ENCODE measurements around the gene COG1.

Gene COG1

GRCh38 chr17:73158133-73158532, 34.7 kb upstream of the COG1 start:
- CTCF ChIA-PET, result interaction anchor here (4.1 to 7.1 kb wide), 2 partner anchors 172 to 432 kb away, joined by 38 to 92 read pairs; no protein-coding TSS in a partner anchor
- Mint-ChIP-seq H3K27me3 (peaks cover 69% of the 10 kb centered on the region), H3K9me3 (no peaks in the 10 kb centered on the region), H3K36me3 (no peaks in the 10 kb centered on the region), H3K4me3 (no peak overlapping the region), H3K27ac (no peak overlapping the region), H3K4me1 (no peaks in the 10 kb centered on the region)
- DNase-seq, result no peak

- CTCF ChIA-PET, result interaction anchor here (0.9 to 7.1 kb wide), 2 partner anchors 175 to 435 kb away, joined by 3 to 92 read pairs; no protein-coding TSS in a partner anchor
- no peak for DNase-seq
- H3K4me3 Mint-ChIP-seq, result no peak overlapping the region
- no peaks in the 10 kb centered on the region for H3K9me3 Mint-ChIP-seq
- H3K36me3 Mint-ChIP-seq, result no peaks in the 10 kb centered on the region
- H3K27ac Mint-ChIP-seq, result no peak overlapping the region
- peaks cover 90% of the 10 kb centered on the region for H3K27me3 Mint-ChIP-seq
- H3K4me1 Mint-ChIP-seq, result peaks cover 20% of the 10 kb centered on the region
These were observed 31.8 kb upstream of the COG1 start for GRCh38 chr17:73160980-73161630.

- DNase-seq, result no peak
- H3K4me3 Mint-ChIP-seq, result no peak overlapping the region
- no peak overlapping the region for H3K27ac Mint-ChIP-seq
- no peaks in the 10 kb centered on the region for H3K9me3 Mint-ChIP-seq
- H3K4me1 Mint-ChIP-seq, result peaks cover 35% of the 10 kb centered on the region
- CTCF ChIA-PET, result interaction anchor here (3.1 kb wide), 1 partner anchor 437 kb away, joined by 14 read pairs; no protein-coding TSS in a partner anchor
- peaks cover 93% of the 10 kb centered on the region for H3K27me3 Mint-ChIP-seq
- H3K36me3 Mint-ChIP-seq, result no peaks in the 10 kb centered on the region
These were observed 29.8 kb upstream of the COG1 start for GRCh38 chr17:73163043-73163442.

DNA sequence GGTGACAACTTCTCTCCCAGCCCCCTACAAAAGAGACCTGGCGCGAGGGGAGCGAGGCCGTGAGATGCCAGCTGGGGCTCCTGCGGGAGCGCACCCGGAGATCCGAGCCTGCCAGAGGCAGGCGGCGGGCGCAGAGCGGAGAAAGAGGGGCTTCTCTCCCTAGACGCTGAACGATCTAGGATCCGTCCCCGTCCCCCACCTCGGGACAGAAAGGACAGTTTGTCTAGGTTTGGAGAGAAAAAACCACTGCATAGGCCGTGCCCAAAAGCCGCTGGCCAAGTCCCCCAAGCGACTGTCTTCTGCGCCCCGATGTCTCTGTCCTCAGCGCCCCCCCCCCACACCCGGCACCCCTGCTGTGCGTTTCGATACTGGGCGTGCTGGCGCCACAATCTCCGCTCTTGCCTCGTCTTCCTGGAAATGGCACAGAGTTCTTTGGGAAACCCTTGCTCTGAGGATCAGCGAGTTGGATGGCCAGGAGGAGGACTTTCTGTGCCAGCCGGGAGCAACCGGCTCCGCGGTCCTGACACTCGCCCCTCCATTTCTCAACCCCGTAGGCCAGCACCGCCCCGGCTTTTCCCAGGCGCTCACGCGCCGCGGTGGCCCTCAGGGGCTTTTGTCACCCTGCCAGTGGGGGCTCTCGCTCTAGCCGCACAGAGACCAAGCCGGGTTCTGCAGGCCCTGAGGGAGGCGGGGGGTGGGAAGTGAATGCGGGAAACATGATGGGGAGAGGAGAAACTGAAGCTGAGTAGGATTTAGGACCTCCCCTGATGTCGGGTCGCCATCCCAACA, 27.0 kb upstream of the COG1 start:
- H3K27ac Mint-ChIP-seq, result no peak overlapping the region
- DNase-seq, result no peak

DNA sequence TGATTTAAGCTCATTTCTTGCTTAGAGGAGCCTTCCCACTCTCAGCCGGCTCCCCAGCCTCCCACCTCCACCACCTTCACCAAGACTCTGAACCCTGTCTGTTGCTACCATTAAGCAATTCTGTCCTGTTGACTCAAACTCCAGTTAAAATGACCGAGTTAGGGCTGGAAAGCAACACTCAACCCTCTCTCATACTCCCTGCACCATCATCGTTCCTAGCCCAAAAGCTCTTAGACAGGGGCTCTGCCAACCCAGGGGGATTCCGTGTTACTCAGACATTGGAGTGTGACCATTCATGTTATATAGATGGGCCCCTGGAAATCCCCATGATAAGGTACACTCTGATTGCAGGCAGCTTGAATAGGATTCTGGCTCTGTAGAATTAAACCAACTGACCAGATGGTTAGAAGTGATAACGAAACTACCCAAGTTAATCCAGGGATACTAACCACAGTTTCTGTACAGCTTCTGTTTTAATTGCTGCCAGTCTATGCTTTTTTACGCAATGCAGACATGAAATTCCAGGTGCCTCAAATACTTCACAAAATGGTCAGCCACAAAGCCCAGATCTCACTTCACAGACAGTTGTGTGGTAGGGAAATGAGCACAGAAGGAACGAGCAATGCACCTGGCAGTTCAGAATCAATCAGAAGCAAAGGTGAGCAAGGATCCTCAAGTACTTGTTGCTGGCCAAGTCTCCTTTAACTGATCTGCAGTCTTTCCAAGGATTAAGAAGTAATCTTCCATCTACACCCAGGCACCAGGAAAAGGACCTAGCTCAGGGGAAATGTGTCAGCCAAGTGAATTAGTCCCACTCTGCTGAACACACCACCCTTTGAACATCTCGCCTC, 25.9 kb upstream of the COG1 start:
- Mint-ChIP-seq H3K27ac (no peak overlapping the region), H3K27me3 (peaks cover 84% of the 10 kb centered on the region), H3K36me3 (no peaks in the 10 kb centered on the region), H3K4me3 (peak overlapping the region; percentile 17), H3K9me3 (no peaks in the 10 kb centered on the region), H3K4me1 (peaks cover 42% of the 10 kb centered on the region)
- DNase-seq, result no peak
- CTCF ChIA-PET, result interaction anchor here (0.6 to 1.7 kb wide), 5 partner anchors 11 to 447 kb away, joined by 3 to 7 read pairs (median 3); a partner anchor contains a TSS

More for the DNA sequence above, 27.0 kb upstream of the COG1 start:
- Mint-ChIP-seq H3K27me3 (peaks cover 96% of the 10 kb centered on the region), H3K9me3 (no peaks in the 10 kb centered on the region), H3K4me1 (peaks cover 35% of the 10 kb centered on the region), H3K4me3 (peak overlapping the region; percentile 27), H3K36me3 (no peaks in the 10 kb centered on the region)
- CTCF ChIA-PET, result interaction anchor here (0.6 to 2.2 kb wide), 7 partner anchors 9 to 446 kb away, joined by 3 to 9 read pairs (median 5); no protein-coding TSS in a partner anchor

- CTCF ChIA-PET, result interaction anchor here (0.6 to 1.2 kb wide), 3 partner anchors 22 to 629 kb away, joined by 3 to 4 read pairs (median 3); no protein-coding TSS in a partner anchor
- H3K4me3 Mint-ChIP-seq, result no peak overlapping the region
- DNase-seq, result no peak
- H3K27me3 Mint-ChIP-seq, result peaks cover 67% of the 10 kb centered on the region
- H3K27ac Mint-ChIP-seq, result no peak overlapping the region
- no peaks in the 10 kb centered on the region for H3K9me3 Mint-ChIP-seq
- no peaks in the 10 kb centered on the region for H3K36me3 Mint-ChIP-seq
- H3K4me1 Mint-ChIP-seq, result peaks cover 48% of the 10 kb centered on the region
These were observed 24.2 kb upstream of the COG1 start for GRCh38 chr17:73168667-73169066.

GRCh38 chr17:73170324-73170723, 22.5 kb upstream of the COG1 start:
- Mint-ChIP-seq H3K9me3 (no peaks in the 10 kb centered on the region), H3K27ac (no peak overlapping the region)
- CTCF ChIA-PET, result no interaction called here

GRCh38 chr17:73172252-73172651, 20.6 kb upstream of the COG1 start:
- H3K4me1 Mint-ChIP-seq, result peaks cover 17% of the 10 kb centered on the region
- CTCF ChIA-PET, result no interaction called here
- peak overlapping the region; percentile 8 for H3K27ac Mint-ChIP-seq
- no peak overlapping the region for H3K4me3 Mint-ChIP-seq
- H3K36me3 Mint-ChIP-seq, result no peaks in the 10 kb centered on the region
- no peak for DNase-seq
- no peaks in the 10 kb centered on the region for H3K9me3 Mint-ChIP-seq
- peaks cover 31% of the 10 kb centered on the region for H3K27me3 Mint-ChIP-seq

More at GRCh38 chr17:73170324-73170723, 22.5 kb upstream of the COG1 start:
- no peaks in the 10 kb centered on the region for H3K36me3 Mint-ChIP-seq
- peaks cover 50% of the 10 kb centered on the region for H3K27me3 Mint-ChIP-seq
- DNase-seq, result no peak
- peaks cover 36% of the 10 kb centered on the region for H3K4me1 Mint-ChIP-seq
- no peak overlapping the region for H3K4me3 Mint-ChIP-seq

DNA sequence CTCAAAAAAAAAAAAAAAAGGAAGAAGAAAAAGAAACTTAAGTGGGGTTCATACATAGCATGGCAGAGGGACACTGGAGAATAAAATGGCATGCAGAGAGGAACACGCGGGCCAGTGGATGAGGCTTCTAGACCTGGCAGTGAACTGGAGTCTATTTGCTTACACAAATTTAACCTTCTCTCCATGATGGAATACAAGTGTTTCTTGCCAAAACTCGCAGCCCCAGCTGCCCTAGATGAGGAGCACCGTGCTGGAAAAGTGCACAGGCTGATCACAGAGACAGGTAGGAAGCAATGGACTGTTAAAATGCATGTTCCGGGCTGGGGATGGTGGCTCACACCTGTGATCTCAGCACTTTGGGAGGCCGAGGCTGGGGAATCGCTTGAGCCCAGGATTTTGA, 18.7 kb upstream of the COG1 start:
- Mint-ChIP-seq H3K9me3 (no peaks in the 10 kb centered on the region), H3K4me1 (peaks cover 13% of the 10 kb centered on the region), H3K27ac (no peak overlapping the region), H3K36me3 (no peaks in the 10 kb centered on the region), H3K27me3 (peaks cover 12% of the 10 kb centered on the region), H3K4me3 (no peak overlapping the region)
- CTCF ChIA-PET, result interaction anchor here (1.7 kb wide), 1 partner anchor 18 kb away, joined by 3 read pairs; no protein-coding TSS in a partner anchor
- no peak for DNase-seq

- H3K9me3 Mint-ChIP-seq, result no peaks in the 10 kb centered on the region
- H3K27ac Mint-ChIP-seq, result no peak overlapping the region
- no peaks in the 10 kb centered on the region for H3K36me3 Mint-ChIP-seq
- DNase-seq, result no peak
- H3K4me1 Mint-ChIP-seq, result peaks cover 10% of the 10 kb centered on the region
- CTCF ChIA-PET, result interaction anchor here (0.9 to 1.7 kb wide), 2 partner anchors 20 to 448 kb away, joined by 3 read pairs; no protein-coding TSS in a partner anchor
- no peak overlapping the region for H3K4me3 Mint-ChIP-seq
- H3K27me3 Mint-ChIP-seq, result no peaks in the 10 kb centered on the region
These were observed 16.8 kb upstream of the COG1 start for GRCh38 chr17:73175962-73176565.

GRCh38 chr17:73179387-73179786, 13.5 kb upstream of the COG1 start:
- H3K4me1 Mint-ChIP-seq, result no peaks in the 10 kb centered on the region
- H3K4me3 Mint-ChIP-seq, result no peak overlapping the region
- H3K27ac Mint-ChIP-seq, result no peak overlapping the region
- CTCF ChIA-PET, result no interaction called here
- H3K9me3 Mint-ChIP-seq, result no peaks in the 10 kb centered on the region
- no peaks in the 10 kb centered on the region for H3K36me3 Mint-ChIP-seq
- no peak for DNase-seq
- H3K27me3 Mint-ChIP-seq, result no peaks in the 10 kb centered on the region

DNA sequence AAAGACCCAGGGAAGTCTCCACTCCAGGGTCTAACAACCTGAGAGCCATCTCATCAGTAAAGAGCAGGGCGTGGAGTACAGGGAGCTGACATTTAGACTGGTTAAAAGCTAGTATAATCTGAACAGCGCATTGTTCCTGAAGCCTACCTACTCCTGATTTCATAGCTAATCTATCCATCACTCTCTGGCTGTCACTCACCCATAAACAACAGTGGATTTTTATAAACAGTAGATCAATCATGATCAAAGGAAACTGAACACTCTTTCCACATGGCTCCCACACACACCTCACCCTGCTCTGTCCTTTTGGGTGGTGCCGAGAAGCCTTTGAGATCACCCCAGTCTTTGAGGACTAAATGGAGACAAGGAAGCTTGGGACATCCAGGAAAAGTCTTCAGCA, 13.0 kb upstream of the COG1 start:
- DNase-seq, result no peak
- H3K4me1 Mint-ChIP-seq, result no peaks in the 10 kb centered on the region
- no peaks in the 10 kb centered on the region for H3K27me3 Mint-ChIP-seq
- H3K4me3 Mint-ChIP-seq, result no peak overlapping the region
- CTCF ChIA-PET, result no interaction called here
- no peaks in the 10 kb centered on the region for H3K36me3 Mint-ChIP-seq
- no peaks in the 10 kb centered on the region for H3K9me3 Mint-ChIP-seq
- no peak overlapping the region for H3K27ac Mint-ChIP-seq

- H3K27ac Mint-ChIP-seq, result no peak overlapping the region
- peaks cover 2% of the 10 kb centered on the region for H3K36me3 Mint-ChIP-seq
- H3K4me1 Mint-ChIP-seq, result no peaks in the 10 kb centered on the region
- CTCF ChIA-PET, result interaction anchor here (0.6 to 1.7 kb wide), 5 partner anchors 9 to 626 kb away, joined by 3 to 5 read pairs (median 3); no protein-coding TSS in a partner anchor
- no peak overlapping the region for H3K4me3 Mint-ChIP-seq
- DNase-seq, result no peak
- no peaks in the 10 kb centered on the region for H3K9me3 Mint-ChIP-seq
- H3K27me3 Mint-ChIP-seq, result no peaks in the 10 kb centered on the region
These were observed 10.1 kb upstream of the COG1 start for GRCh38 chr17:73182616-73183310.

All from activated naive CD4-positive, alpha-beta T cell treated with anti-CD3 and anti-CD28 coated beads, Interleukin-2, amount 10 ng/mL, durations not matched to agents 7 days and 5 days (primary cell).